Astrocyte (in vitro differentiated cells and primary cell): ENCODE results near the gene MGMT.

ENCODE experiments used
- CTCF ChIP-seq: IDR thresholded peaks from 2 replicates; pipeline ENCODE4 v1.5.1; 2011; ENCODE audit warnings: low read depth, mild to moderate bottlenecking, inconsistent platforms, low read length, moderate library complexity; ENCODE audit not compliant: insufficient read depth
- EZH2 ChIP-seq: IDR thresholded peaks from 2 replicates; pipeline ENCODE4 v1.6.1; 2012; ENCODE audit warnings: mild to moderate bottlenecking, low read length, inconsistent platforms; ENCODE audit not compliant: insufficient read depth

GRCh38 chr10:129645487-129645886 lies 178.4 kb downstream of the MGMT start:
- TF ChIP-seq CTCF (no peak), EZH2 (no peak)
